Fibroblast of pulmonary artery (primary cell): ENCODE measurements around the gene DYNLT5.
"Not testable (repeated sequence)": the region's sequence is repeated elsewhere in the genome, so short reads cannot be mapped to it uniquely, and the experiment has no call there.

Experiments used
- DNase-seq: peaks from one replicate; pipeline ENCODE4 v3.0.0-alpha.2; 2010; ENCODE audit warnings: low read depth
- H3K4me3 ChIP-seq: replicated peaks from 2 replicates; pipeline ENCODE4 v1.5.1; 2011; ENCODE audit warnings: low read depth, mild to moderate bottlenecking, control low read depth, low read length, moderate library complexity
- CTCF ChIP-seq: IDR thresholded peaks from 2 replicates; pipeline ENCODE4 v1.5.1; 2011; ENCODE audit warnings: mild to moderate bottlenecking, control low read depth, low read length, inconsistent platforms; ENCODE audit errors: missing control alignments

DYNLT5 gene

GRCh38 chr1:66787641-66788040 lies 35.4 kb downstream of the DYNLT5 start:
- DNase-seq, result no peak
- no peak for TF ChIP-seq CTCF
- H3K4me3 ChIP-seq, result no peak overlapping the region

DNA sequence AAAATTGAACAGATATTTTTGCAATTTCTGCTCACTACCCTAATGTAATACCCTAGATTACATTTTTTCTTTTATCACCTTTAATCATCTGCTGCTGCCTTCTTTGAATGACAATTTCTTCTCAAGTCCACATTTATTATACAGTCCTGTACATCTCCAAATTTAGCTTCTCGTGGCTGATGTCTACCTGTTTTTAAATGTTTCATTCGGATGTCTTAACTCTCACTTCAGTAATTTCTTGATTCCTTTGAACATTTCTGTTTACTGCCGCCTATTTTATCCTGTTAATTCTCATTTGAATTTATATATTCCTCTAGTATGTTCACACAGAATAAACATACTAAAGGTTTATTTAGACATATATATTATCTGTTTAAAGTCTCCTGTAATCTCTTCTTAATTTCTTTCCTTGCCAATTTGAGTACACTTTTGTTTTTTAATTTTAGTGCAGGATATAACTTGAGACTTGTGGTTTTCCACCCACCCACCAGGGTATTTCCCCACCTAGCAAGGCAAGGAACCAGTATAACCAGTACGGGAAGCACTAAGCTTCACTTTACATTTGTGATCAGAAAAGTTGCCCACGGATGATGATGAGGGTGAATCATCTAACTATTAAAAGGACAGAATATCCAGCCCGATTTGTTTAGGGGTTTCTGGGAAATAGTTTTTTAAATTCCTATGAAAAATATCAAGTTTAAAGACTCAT lies 36.1 kb downstream of the DYNLT5 start:
- DNase-seq, result no peak
- TF ChIP-seq CTCF, result no peak
- H3K4me3 ChIP-seq, result no peak overlapping the region

DNA sequence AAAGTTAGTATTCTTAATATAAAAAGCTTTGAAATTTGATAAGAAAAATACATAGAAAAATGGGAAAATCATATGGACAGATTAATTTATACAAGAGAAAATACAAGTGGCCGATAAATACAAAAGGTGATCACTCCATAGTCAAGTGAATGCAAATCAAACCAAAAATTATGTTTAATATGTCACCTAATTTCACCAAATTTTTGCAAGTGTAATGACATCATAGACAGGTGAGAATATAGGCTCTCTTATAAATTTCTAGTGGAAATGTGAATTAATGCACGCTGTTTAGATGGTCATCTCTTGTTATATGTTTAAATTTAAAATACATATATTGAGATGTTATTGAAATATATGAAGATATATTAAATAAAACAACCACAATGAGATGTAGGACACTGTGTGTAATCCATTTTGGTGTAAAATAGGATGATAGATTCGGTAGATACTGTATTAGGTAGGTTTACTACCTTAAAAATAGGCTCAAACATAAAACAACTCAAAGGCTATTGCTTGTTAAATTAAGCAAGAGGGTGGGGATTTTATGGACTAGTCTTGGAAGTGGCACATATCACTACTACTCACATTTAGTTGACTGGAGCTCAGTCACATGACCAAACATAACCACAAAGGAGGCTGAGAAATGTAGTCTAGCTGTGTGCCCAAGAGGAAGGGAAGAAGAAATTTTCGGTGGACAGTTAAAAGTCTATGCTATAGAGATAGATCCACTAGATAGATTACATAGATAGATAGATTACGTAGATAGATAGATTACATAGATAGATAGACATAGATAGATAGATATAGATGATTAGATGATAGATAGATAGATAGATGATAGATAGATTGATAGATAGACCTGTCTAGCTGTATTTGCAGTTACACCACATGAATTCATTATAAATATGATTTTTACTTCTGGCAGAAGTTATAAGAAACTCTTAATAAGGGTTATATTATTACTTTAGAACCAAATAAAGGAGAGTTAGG lies 39.7 kb downstream of the DYNLT5 start:
- DNase-seq, result no peak
- no peak for TF ChIP-seq CTCF
- H3K4me3 ChIP-seq, result no peak overlapping the region

- H3K4me3 ChIP-seq, DNase-seq: not testable (repeated sequence)
Observed at GRCh38 chr1:66795839-66796238, 43.6 kb downstream of the DYNLT5 start.

DNA sequence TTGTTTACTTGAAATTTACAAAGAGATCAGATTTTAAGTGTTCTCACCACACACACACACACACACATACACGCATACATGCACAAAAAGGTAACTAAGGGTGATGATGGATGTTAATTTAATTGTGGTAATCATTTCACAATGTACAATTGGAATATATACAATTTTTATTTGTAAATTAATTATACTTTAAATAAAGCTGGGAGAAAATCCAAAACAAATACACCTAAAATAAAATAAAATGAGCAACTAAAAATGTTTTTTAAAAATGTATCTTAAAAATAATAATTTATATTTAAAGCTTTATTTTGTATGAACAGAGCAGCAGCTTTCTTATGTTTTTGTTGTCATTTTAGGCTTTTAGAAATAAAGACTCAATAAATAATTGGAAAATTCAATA lies 57.0 kb downstream of the DYNLT5 start:
- no peak for TF ChIP-seq CTCF
- DNase-seq, result no peak

GRCh38 chr1:66809736-66810326 lies 57.6 kb downstream of the DYNLT5 start:
- DNase-seq, result peak; percentile 39
- no peak overlapping the region for H3K4me3 ChIP-seq
- no peak for TF ChIP-seq CTCF

More for the DNA sequence above, 57.0 kb downstream of the DYNLT5 start:
- no peak overlapping the region for H3K4me3 ChIP-seq

DNA sequence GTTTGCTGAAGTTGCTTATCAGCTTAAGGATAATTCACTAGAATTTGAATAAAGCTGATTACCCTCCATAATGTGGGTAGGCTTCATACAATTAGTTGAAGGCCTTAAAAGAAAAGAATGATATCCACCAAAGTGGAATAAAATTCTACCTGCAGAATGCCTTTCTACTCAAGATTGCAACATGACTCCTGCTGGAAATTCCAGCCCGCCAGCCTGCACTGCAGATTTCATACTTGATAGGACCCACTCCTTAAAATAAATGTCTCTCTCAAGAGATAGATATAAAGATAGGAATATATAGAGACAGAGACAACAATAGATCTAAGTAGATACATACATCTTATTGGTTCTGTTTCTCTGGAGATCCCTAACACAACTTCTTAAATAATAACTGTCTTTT lies 72.5 kb downstream of the DYNLT5 start:
- H3K4me3 ChIP-seq, result no peak overlapping the region
- no peak for DNase-seq
- TF ChIP-seq CTCF, result no peak
